H7 (cell line): ENCODE measurements around the gene SIK1. TPM values are rescaled to one million over a fixed set of nuclear protein-coding genes. Genes with fewer than 3 reads are reported as not detected.

Source experiments
- DNase-seq: peaks from one replicate; pipeline ENCODE4 v3.0.0; 2012
- H3K27me3 ChIP-seq: 2 replicates; pipeline ENCODE4 v1.6.0; 2011; ENCODE audit warnings: mild to moderate bottlenecking, low read length; ENCODE audit not compliant: control insufficient read depth, insufficient read depth
- H3K36me3 ChIP-seq: replicated peaks from 2 replicates; pipeline ENCODE4 v1.5.1; 2011; ENCODE audit warnings: low read length; ENCODE audit not compliant: control insufficient read depth, insufficient read depth
- H3K4me3 ChIP-seq: 2 replicates; pipeline ENCODE4 v1.5.1; 2011; ENCODE audit warnings: low read depth, mild to moderate bottlenecking, control low read depth, low read length, moderate library complexity; ENCODE audit not compliant: insufficient read depth
- total RNA-seq: library from RNA; depleted of rRNA; stranded (reverse); fragments of >200 nt; shearing (Covaris generic); gene quantifications from 2 replicates; pipeline ENCODE4 v1.2.3, GENCODE V29; 2014; rRNA removed

SIK1 gene
- total RNA-seq, 1 experiment from 2014 or later: 1.5 TPM

DNA sequence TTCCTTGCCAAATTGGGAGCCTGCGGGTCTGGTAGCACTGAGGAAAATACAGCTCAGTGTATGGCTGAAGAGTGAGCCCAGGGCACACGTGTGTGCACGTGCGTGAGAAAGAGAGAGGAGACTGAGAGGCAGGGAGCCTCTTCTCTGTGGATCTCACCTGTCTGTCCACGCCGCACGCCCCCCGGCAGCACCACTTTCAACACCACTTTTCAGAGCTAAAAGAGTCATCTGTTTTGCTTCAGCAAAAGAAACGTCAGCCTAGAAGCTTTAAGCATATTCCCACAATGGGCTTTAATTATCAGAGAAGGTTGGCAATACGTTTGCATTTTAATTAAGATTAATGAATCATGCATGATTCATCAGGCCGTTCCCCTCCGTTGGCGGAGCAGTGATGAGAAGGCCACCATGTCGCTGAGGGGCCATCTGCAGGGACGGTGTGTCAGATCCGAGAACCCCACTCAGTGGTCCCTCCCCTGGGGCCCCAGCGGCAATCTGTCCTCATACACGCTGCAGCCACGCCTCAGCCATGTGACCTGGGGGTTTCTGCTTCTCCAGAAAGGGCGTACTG is 56.8 kb downstream of the SIK1 start:
- no peak for DNase-seq
- H3K27me3 ChIP-seq: no peaks in the 10 kb centered on the region

DNA sequence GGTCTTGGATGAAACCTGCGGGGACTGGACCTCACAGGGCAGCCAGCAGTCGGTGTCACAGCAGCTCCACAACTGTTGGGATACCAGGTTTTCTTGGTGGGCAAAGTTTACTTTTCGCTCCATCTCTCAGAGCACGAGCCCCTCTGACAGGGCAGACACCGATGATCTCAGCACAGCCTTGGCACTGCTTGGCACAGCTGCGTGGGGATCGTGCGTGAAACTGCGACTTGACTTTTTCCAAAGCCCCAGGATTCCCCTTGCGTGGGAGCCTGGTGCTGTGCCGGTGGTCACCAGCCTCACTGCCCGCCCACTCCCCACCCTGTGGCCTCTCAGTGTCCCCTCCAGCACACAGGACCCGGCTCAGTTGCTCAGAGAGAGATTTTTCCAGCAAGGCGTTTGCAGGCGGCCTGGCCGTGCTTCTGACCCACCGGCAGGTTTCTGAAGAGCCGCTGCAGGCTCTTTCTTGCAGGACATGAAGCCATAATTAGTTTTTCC is 57.3 kb downstream of the SIK1 start:
- Histone ChIP-seq H3K4me3 (no peak overlapping the region), H3K36me3 (no peaks in the 10 kb centered on the region), H3K27me3 (no peaks in the 10 kb centered on the region)
- no peak for DNase-seq

More for the DNA sequence above, 56.8 kb downstream of the SIK1 start:
- no peaks in the 10 kb centered on the region for H3K36me3 ChIP-seq
- H3K4me3 ChIP-seq: no peak overlapping the region

DNA sequence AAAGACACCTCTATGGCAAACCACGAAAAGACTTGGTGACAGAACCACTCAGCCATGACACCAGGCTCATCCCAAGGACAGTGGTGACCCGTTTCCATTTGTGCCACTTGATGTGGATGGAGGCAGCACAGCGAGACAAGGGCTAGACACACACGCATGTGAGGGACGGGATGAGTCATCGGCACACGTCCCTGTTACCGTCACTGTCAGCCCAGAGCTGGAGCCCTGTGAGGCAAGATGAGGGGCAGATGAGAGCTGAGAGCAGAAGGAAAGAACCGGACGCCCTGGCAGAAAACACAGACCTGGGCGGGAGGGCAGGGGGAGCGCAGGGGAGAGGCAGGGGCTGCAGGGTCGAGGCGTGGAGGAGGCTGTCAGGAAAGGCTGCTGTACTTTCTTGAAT is 57.8 kb downstream of the SIK1 start:
- Histone ChIP-seq H3K4me3 (no peak overlapping the region), H3K27me3 (no peaks in the 10 kb centered on the region), H3K36me3 (no peaks in the 10 kb centered on the region)
- DNase-seq: no peak

DNA sequence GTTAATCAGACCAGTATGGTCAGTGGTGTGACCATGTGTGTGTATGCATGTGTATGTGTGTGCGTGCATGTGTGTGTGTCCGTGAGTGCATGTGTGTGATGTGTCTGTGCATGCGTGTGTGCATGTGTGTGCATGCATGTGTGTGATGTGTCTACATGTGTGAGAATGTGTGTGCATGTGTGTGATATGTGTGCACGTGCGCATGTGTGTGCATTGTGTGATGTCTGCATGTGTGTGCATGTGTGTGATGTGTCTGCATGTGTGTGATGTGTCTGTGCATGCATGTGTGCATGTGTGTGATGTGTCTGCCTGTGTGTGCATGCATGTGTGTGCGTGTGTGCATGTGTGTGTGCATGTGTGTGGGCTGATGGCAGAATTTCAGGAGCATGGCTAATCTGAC is 58.2 kb downstream of the SIK1 start:
- DNase-seq: no peak
- Histone ChIP-seq H3K27me3 (no peaks in the 10 kb centered on the region), H3K36me3 (no peaks in the 10 kb centered on the region), H3K4me3 (no peak overlapping the region)

DNA sequence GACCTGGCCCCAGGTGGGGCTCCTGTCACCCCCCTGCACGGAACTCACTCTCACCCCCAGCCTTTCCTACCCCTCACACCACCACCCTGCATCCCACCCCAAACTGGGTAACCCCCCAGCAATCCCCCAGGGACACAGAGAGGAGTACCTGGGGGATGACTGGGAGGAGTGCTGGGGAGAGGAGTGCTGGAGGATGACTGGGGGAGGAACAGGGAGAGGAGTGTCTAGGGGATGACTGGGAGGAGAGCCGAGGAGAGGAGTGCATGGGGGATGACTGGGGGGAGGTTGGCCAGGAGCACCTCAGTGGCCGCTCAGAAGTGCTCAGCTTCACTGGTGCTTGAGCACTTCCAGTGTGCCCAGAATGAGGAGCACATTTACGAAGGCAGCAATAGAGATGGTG is 59.1 kb downstream of the SIK1 start:
- DNase-seq: no peak
- H3K4me3 ChIP-seq: no peak overlapping the region
- no peaks in the 10 kb centered on the region for H3K36me3 ChIP-seq
- no peaks in the 10 kb centered on the region for H3K27me3 ChIP-seq

DNA sequence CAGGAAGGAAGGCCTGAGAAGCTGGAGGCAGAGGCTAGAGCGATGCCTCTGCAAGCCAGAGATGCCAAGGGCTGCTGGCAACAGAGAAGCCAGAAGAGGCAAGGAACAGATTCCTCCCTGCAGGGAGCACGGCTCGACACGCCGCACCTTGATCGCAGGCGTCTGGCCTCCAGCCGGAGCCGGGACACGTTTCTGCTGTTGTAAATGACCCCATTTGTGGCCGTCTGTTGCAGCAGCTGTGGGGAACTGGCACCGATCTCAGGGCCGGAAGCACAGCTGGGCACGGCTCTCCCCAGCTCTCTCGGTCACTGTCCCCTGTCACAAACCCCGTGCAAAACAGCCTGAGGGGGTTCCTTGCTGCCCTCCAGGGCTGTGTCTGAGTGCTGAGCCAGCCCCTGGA is 59.6 kb downstream of the SIK1 start:
- Histone ChIP-seq H3K36me3 (no peaks in the 10 kb centered on the region), H3K4me3 (no peak overlapping the region), H3K27me3 (no peaks in the 10 kb centered on the region; the same call in 1 of the 2 replicates)
- DNase-seq: no peak

DNA sequence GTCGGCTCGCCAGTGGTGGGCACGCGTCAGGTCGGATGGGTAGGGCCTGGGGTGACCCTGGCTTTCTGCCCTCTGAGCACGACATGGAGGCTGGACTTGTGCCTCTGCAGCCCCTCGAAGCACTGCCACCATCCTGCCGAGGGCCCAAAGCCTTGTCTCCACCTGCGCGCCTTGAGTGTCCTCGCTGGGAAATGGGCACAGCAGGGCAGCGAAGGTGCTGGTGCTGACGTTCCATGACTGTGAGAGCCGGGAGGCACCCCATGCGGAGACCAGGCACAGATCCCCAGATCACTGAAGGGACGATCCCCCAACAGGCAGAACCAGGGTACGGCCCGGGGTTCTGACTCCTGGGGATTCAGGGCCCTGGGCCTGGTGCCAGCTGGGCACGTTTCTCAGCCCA is 60.3 kb downstream of the SIK1 start:
- H3K36me3 ChIP-seq: no peaks in the 10 kb centered on the region
- no peaks in the 10 kb centered on the region; the same call in 1 of the 2 replicates for H3K27me3 ChIP-seq
- no peak overlapping the region for H3K4me3 ChIP-seq
- no peak for DNase-seq

DNA sequence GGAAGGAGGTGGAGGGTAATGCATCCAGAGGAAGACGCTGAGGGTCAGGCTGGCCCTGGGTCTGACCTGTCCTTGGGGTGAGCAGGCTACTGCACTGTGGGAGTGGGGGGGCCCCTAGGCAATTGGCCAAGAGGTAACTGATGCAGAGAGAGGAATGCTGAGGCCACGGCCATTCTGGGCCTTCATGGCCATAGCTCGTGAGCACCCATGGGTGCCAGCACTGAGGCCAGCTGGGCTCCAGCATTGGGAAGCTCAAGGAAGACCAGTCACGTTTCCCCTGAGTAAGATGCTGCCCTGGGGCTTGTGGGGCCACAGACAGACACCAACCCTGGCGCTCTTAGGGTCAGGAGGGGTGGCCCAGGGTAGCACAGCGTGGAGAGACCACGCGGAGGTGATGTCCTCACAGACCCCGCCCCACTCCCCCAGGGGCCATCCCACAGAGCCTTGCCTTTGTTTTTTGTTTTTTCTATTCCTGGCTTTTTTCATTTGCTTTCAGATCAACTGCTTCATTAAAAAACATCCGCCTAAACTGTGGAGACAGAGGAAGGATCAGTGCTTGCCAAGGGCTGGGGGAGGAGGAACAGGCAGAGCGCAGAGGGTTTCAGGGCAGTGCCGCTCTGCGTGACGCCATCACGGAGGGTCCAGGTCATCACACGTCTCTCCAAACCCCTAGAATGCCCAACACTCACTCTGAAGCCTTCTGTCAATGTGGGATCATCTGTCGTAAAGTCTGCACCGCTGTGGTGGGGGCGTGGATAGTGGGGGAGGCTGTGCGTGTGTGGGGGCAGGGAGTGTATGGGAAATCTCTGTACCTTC is 61.1 kb downstream of the SIK1 start:
- no peak for DNase-seq
- Histone ChIP-seq H3K36me3 (no peaks in the 10 kb centered on the region), H3K27me3 (no peaks in the 10 kb centered on the region; the same call in 1 of the 2 replicates), H3K4me3 (no peak overlapping the region)

DNA sequence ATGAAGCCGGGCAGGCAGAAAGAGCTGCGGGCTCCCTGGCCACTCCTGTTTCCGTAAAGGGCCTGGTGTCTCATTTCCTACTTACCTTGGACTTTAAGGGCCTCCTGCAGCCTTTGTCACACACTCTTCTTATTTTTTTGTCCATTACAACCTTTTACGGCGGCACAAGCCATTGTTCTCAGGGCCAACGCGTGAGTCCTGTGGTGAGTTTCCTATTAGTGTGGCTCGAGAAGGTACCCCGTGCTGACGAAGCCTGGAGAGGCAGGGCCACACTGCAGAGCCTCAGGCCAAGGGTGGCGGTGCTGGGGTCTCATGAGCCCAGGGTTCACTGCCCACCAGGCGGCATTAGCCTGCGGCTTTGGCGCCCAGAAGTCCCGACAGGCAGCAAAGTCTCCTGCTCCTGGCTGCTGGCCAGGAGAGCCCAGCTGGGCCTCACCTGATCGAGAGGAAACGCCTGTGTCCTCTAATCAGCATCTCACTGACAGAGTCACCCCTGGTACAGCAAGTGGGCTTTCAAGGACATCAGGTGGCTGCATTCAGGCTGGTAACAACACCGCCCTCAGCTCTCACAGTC is 62.0 kb downstream of the SIK1 start:
- Histone ChIP-seq H3K4me3 (no peak overlapping the region), H3K36me3 (no peaks in the 10 kb centered on the region), H3K27me3 (no peaks in the 10 kb centered on the region; the same call in 1 of the 2 replicates)
- no peak for DNase-seq

Other genes starting within 250 kb of the SIK1 start
- 0.52 and 0.85 TPM in 2 replicates for gene HSF2BP, start 232.4 kb upstream of the SIK1 start, total RNA-seq
- 63.9 and 70.1 TPM in 2 replicates for gene RRP1B, start 232.4 kb upstream of the SIK1 start, total RNA-seq